ENCODE data around the gene SUMO3. TPM values are rescaled to one million over a fixed set of nuclear protein-coding genes. Genes with fewer than 3 reads are reported as not detected.

The SUMO3 gene
- total RNA-seq, 1 experiment from 2014 or later: 153 TPM

DNA sequence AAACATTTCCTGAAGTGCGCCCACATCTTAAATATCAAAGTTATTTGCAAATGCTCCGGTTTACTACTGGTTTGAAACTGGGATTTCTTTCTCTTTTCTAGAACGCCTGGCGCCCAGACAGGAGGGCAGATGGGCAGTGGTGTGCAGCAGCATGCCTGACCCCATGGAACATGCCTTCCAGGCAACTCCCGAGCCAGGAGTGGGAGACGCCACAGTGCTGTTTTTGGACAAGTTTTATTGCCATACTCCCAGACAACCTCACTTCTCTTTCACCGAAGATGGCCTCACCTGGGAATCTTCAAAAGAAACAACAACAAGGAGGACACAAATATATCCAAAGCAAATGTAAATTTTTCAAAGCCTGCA is 37.7 kb downstream of the SUMO3 start:
- Histone ChIP-seq H3K4me3 (no peak overlapping the region), H3K9me3 (no peaks in the 10 kb centered on the region), H3K36me3 (peaks cover 71% of the 10 kb centered on the region), H3K27me3 (no peaks in the 10 kb centered on the region)
- no peak for DNase-seq

GRCh38 chr21:44779417-44780136 is 38.3 kb downstream of the SUMO3 start:
- Histone ChIP-seq H3K4me3 (no peak overlapping the region), H3K36me3 (peaks cover 71% of the 10 kb centered on the region), H3K27me3 (no peaks in the 10 kb centered on the region), H3K9me3 (no peaks in the 10 kb centered on the region)
- DNase-seq: no peak

DNA sequence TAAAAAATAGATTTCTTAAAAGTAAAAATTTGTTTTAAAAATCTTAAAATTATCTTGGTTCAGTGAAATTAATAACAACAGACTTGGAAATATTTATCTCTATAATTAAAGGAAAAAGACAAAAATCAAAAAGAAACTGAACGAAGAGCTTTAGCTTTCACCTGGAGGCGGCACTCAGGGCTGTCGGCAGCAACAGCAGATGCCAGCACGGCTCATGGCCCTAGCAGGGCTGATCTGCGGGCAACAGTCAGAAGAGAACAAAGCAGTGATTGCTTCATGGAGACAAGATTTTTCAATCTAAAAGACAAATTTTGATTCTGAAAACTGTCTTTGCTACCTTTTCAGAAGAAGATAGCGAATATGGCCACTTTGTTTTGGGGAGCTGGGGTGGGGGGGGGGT is 38.9 kb downstream of the SUMO3 start:
- Histone ChIP-seq H3K4me3 (no peak overlapping the region), H3K27me3 (no peaks in the 10 kb centered on the region), H3K36me3 (peaks cover 72% of the 10 kb centered on the region), H3K9me3 (no peaks in the 10 kb centered on the region)
- no peak for DNase-seq

GRCh38 chr21:44778499-44778911 is 39.4 kb downstream of the SUMO3 start:
- Histone ChIP-seq H3K36me3 (peaks cover 73% of the 10 kb centered on the region), H3K9me3 (no peaks in the 10 kb centered on the region), H3K27me3 (no peaks in the 10 kb centered on the region), H3K4me3 (no peak overlapping the region)
- no peak for DNase-seq

DNA sequence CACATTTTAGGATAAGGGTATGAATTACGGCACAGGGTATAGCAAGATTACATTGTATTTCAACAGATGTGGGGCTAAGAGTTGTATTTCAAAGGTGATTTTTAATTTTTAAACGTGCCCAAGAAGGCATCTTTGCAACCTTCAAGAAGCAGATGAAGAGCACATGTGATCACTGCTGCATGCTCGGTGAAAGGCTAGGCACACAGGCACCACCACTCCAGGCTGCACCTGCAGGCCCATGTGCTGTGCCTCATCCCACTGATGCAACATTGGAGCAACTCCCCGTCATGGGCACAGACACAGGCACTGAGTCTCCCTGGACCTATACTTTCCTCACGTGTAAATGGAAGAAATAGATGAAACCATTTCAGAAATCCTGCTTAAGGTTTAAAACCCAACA is 39.8 kb downstream of the SUMO3 start:
- H3K9me3 ChIP-seq: no peaks in the 10 kb centered on the region
- no peak overlapping the region for H3K4me3 ChIP-seq
- H3K36me3 ChIP-seq: peaks cover 73% of the 10 kb centered on the region
- H3K27me3 ChIP-seq: no peaks in the 10 kb centered on the region
- DNase-seq: no peak

- no peak for DNase-seq
- H3K4me3 ChIP-seq: no peak overlapping the region
- peaks cover 80% of the 10 kb centered on the region for H3K36me3 ChIP-seq
These were observed 42.9 kb downstream of the SUMO3 start for GRCh38 chr21:44774972-44775371.

DNA sequence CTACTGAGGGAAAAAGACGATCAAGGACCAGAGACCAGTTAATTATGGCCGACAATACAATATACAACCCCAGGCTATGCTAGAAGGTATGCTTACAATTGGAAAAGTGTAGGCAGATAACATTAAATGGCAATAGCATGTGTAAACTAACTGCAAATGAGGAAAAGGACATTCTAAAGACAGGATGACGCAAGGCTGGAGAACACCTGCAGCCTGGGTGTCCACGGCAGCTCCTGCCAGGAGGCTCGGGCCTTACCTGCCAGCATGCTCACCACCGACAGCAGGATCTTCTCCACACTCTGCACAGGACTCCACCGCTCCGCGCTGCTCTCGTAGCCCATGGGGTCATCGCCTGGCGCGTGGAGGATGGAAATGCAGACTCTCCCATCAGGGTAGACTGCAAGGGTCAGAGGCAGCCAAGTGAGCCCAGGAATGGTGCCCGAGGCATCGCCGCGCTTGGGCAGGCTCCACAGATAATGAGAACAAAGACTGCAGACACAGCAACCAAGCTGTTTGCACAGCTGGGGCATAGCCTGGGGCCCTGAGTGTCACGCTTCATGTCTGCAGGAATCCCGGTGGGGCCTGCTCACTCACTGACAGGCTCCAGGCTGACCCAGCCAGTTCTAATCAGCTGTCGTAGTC is 44.5 kb downstream of the SUMO3 start:
- peaks cover 89% of the 10 kb centered on the region for H3K36me3 ChIP-seq

More at GRCh38 chr21:44774972-44775371, 42.9 kb downstream of the SUMO3 start:
- Histone ChIP-seq H3K27me3 (no peaks in the 10 kb centered on the region), H3K9me3 (no peaks in the 10 kb centered on the region)

GRCh38 chr21:44771896-44772525 is 45.9 kb downstream of the SUMO3 start:
- Histone ChIP-seq H3K4me3 (no peak overlapping the region), H3K36me3 (peaks cover 77% of the 10 kb centered on the region), H3K9me3 (no peaks in the 10 kb centered on the region), H3K27me3 (no peaks in the 10 kb centered on the region)
- DNase-seq: no peak

More for the DNA sequence above, 44.5 kb downstream of the SUMO3 start:
- DNase-seq: no peak
- Histone ChIP-seq H3K27me3 (no peaks in the 10 kb centered on the region), H3K4me3 (no peak overlapping the region), H3K9me3 (no peaks in the 10 kb centered on the region)

DNA sequence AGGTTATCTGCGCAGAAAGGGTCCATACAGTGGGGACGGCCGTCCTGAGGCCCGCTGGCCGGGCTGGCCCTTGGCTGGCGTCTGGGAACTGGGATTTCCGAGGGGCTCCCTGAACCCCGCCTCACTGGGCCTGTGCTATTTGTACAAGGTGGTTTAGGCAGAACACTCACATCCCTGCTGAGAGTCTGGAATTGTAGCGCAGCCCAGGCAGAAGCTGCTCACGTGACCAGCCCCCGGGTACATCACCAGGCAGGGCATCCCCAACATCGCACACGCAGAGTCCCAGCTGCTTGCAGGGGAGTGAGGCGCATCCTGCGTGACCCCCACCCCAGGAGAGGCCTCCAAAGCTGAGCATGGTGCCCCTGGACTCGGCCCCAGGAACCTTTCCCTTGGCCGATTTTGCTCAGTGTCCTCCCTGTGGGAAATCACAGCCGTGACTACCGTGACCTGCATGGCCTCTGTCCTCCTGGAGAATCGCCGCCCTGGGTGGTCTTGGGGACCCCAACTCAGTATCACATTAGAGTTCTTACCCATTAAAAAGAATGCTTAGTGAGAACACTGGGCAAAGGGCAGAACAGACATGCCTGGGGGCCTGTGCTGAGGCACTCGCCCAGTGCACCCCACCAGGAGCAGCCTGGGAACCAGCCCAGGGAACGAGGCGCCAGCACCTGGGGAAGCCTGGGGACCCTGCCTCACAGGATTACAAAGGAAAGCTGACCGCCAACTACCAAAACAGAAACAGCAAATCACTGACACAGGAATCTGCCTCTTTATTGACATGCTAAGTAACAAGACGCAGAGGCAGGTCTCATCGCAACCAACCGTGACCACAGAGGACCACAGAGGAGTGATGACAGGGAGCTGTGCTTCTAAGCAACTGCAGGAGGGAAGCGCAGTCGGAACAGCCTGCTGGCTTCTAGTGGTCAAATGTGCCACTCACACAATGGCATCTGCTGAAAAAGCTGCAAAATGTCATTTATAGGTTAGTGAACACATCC is 49.7 kb downstream of the SUMO3 start:
- Histone ChIP-seq H3K9me3 (no peaks in the 10 kb centered on the region), H3K27me3 (no peaks in the 10 kb centered on the region), H3K36me3 (peaks cover 42% of the 10 kb centered on the region), H3K4me3 (no peak overlapping the region)
- DNase-seq: no peak

DNA sequence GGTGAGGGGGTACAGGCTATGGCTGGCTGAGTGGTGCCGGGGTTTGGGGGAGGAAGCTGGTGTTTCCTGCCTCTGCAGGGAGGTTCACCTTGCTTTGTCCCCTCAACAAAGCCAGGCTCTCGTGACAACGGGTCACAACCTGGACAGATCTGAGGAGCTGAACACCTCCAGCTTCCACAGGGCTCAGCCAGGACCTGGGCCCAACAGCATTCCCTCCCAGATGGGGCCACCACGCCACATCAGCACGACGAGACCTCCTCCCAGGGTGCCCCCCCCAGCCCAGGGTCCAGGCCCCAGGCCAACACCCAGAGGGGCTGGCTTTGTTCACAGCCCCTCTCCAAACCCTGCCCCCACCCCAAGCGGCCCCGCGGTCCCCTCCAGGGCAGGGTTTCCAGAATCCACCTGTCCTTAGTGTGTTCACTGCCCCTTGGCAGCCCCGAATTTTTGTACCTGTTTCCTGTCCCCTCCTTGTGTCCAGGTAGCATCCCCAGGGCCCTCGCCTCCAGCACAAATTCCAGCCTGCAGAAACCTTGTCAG is 51.0 kb downstream of the SUMO3 start:
- Histone ChIP-seq H3K9me3 (no peaks in the 10 kb centered on the region), H3K4me3 (no peak overlapping the region), H3K27me3 (no peaks in the 10 kb centered on the region), H3K36me3 (peaks cover 30% of the 10 kb centered on the region)
- DNase-seq: no peak

GRCh38 chr21:44766014-44766817 is 51.6 kb downstream of the SUMO3 start:
- no peak for DNase-seq
- no peaks in the 10 kb centered on the region for H3K9me3 ChIP-seq
- peaks cover 25% of the 10 kb centered on the region for H3K36me3 ChIP-seq
- no peaks in the 10 kb centered on the region for H3K27me3 ChIP-seq
- no peak overlapping the region for H3K4me3 ChIP-seq

GRCh38 chr21:44765231-44766013 is 52.4 kb downstream of the SUMO3 start:
- no peak for DNase-seq
- peaks cover 18% of the 10 kb centered on the region for H3K36me3 ChIP-seq
- no peak overlapping the region for H3K4me3 ChIP-seq
- no peaks in the 10 kb centered on the region for H3K27me3 ChIP-seq
- H3K9me3 ChIP-seq: no peaks in the 10 kb centered on the region

- DNase-seq: no peak
- H3K27me3 ChIP-seq: no peaks in the 10 kb centered on the region
- H3K9me3 ChIP-seq: no peaks in the 10 kb centered on the region
These were observed 53.3 kb downstream of the SUMO3 start for GRCh38 chr21:44764319-44765230.

More at GRCh38 chr21:44764319-44765230, 53.3 kb downstream of the SUMO3 start:
- Histone ChIP-seq H3K36me3 (peaks cover 9% of the 10 kb centered on the region), H3K4me3 (no peak overlapping the region)
